HG02623 (cell line): ENCODE measurements around the gene MAP2K5.

ENCODE experiments used
- ATAC-seq: cut with Tn5 transposase; IDR thresholded peaks from one replicate; pipeline ENCODE4 v1.9.1; 2021; ENCODE audit warnings: moderate library complexity; ENCODE audit not compliant: unreplicated experiment

Gene MAP2K5

DNA sequence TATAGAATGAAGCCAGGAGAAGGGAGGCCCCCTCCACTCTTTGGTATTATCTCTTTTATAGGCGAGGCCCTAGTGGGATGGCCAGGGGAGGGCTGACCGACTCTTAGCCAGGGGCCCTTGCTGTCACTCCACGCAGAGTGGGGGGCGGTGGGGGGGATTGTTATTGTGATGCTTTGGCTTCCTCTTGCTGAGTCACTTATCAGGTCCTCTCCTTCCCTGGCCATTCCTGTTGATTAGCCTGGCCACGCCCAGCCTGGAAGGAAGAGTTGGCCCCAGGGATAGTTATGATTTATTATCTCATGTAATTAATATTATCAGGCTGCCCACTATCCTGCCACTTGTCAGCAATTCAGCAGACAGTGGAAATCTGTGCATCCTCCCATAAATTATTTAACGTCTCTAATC, 257.3 kb downstream of the MAP2K5 start:
- no peak for ATAC-seq

- no peak for ATAC-seq
Measured at GRCh38 chr15:67801142-67801541, 258.6 kb downstream of the MAP2K5 start.

DNA sequence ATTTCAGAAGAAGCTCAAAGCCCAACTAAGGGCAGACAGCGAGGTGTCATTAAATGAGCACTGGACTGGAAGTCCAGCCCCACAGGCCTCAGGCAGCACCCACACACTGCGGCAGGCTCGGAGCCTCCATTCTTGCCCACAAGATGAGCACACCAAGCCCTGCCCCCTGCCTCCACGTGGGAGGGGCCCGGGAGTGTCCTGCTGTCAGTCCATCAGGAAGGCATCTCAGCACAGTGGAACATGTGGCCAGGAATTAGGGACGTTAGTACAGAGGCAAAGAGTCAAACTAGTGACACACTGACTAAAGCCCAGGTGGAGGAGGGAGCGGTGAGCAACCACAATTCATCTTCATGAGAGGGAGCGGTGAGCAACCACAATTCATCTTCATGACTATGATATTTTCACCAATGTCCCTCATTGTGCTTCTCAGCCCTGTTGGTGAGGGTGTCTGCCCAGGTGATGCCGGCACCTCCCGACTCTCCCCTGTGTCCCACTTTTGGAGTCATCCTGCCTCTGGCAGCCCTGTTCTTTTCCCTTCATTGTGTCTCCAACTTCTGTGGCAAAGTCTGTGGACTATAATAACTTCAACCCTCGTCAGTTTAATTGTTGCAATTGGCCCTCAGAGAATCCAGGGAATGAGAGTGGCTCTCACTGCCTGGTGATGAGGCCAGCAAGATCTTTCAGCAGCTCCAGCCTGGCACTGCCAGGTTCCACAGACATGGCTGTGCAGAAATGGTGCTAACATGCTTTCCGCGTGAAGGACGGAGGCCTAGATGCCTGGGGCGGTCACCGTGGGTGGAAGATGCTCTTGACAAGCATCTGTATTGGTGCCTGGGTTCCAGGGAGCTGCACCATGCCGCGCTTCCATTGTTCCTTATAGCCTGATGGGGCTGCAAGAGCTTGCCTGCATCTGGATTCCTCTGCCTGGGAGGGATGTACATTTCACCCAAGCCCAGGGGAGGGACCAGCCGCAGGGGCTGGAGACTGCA, 259.7 kb downstream of the MAP2K5 start:
- no peak for ATAC-seq

DNA sequence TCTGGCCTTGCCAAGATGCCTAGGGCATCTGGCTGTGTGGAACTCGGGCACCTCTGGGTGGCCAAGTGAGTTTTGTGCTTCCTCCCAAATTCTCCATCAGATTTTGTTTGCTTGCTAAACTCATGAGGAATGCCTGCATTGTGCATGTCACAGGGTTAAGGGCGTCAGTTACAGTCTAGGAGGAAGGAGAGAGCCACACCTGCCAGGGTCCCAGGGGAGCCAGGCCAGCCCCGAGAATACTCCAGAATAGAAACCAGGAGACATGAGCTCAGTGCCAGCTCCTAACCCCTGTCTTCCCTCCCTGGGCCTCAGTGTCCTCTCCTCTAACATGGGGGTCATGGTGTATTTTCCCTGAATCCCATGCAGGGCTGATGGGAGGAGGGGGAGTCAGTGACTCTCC, 260.8 kb downstream of the MAP2K5 start:
- ATAC-seq = no peak

GRCh38 chr15:67803996-67804843, 261.7 kb downstream of the MAP2K5 start:
- ATAC-seq = no peak

DNA sequence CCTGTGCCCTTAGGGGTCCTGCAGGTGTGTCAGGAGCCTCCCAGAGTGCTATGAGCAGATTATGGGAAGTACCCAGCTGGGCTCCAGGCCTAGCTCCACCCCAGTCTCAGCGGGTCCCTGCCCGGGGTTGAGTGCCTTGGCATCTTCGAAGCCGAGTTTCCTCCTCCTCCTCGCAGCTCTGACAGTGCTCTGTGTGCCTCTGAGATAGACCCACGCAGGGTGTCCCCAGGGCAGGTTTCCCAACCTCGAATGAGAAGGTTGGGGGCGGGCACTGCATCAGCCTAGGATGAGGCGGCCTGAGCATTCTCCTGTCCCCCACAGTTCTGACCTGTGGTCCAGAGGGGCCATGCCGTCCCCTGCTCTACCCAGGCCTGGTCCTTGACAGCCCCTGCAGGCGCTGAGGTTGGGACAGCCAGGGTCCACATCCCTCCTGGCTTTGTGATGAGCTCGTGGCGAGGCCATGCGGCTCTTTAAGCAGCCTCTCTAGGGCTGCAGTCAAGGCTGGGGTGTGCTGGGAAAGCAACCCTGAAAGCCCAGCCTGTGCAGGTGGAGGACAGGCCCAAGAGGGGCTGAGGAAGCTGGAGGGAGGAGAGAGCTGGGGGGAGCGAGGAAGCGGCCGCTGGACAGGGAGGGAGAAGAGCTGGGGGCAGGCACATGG, 262.6 kb downstream of the MAP2K5 start:
- ATAC-seq = no peak

DNA sequence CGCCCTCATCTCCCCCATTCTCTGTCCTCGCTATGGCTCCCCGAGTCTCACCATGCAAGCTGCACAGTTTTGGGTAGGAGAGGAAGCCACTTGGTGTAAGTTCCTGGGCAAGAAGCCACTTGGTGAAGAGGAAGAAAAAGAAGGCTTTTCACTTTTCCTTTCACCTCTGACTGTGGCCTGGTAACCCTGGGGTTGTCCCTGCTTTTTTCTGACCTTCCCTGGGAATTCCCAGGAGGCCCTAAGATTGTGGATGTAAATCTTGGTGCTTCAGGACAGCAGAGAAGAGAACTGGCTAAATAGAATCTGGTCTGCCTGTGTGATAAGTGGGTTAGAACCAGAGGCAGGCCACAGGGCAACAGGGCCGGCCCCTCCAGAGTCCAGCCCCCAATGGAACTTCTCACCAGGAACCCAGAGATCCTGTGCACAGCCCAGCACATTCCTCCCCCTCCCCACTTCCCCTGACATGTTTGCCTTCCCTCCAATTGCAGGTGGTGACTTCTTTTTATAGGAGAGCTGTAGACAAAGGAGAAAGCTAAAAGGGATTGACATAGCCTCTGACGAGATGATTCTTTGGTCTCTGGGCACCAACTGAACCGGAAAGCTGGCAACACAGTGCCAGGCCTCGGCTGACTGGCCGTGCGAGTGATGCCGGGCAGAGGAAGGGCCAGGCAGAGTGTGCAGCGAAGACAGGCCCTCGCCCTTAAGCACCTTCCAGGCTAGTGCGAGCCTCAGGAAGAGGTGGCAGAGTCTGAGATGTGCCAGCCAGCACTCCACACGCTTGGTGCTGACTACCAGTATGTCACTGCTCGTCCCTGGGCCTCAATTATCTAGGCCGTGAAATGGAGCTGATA, 263.4 kb downstream of the MAP2K5 start:
- ATAC-seq = no peak

GRCh38 chr15:67806536-67806935, 264.0 kb downstream of the MAP2K5 start:
- ATAC-seq = no peak

DNA sequence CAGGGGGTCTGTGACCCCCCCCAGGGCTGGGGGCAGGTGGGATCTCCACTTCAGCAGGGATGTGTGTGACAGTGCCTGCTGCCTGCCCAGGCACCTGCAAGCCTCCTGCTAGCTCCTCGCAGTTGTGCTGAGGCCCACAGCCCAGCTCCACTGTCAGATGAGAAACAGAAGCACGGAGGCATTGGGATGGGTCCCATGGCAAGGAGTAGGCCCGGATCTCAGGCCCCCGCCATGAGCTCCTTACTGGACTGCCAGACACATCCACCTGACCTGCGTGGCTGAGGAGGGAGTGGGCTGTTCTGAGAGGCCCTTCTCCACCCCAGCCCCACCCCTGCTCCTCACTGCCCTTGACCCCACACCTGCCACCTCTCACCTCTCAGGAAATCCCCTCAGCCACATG, 264.6 kb downstream of the MAP2K5 start:
- no peak for ATAC-seq

- no peak for ATAC-seq
Measured at GRCh38 chr15:67807836-67808235, 265.3 kb downstream of the MAP2K5 start.

DNA sequence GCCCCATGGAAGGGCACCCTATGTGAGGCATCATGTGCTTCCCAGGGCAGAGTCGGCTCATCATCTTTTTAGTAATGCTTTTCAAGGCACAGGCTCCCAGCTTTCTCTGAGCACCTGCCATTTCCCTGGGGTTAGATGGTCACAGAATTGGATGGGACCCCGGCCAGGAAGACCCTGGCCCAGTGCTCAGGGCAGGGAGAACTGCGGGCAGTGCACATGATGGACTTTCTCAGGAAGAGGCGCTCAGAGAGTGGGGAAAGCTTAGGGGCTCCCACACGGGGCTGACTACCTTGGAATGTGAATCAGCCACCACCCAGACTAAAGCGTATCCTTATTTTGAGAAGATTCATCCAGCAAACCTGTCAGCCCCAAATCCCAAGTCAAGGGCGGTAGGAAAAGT, 266.3 kb downstream of the MAP2K5 start:
- no peak for ATAC-seq

GRCh38 chr15:67809441-67809840, 266.9 kb downstream of the MAP2K5 start:
- ATAC-seq = no peak

- ATAC-seq = no peak
Measured at GRCh38 chr15:67809866-67810265, 267.4 kb downstream of the MAP2K5 start.

GRCh38 chr15:67812241-67812644, 269.7 kb downstream of the MAP2K5 start:
- ATAC-seq = no peak

DNA sequence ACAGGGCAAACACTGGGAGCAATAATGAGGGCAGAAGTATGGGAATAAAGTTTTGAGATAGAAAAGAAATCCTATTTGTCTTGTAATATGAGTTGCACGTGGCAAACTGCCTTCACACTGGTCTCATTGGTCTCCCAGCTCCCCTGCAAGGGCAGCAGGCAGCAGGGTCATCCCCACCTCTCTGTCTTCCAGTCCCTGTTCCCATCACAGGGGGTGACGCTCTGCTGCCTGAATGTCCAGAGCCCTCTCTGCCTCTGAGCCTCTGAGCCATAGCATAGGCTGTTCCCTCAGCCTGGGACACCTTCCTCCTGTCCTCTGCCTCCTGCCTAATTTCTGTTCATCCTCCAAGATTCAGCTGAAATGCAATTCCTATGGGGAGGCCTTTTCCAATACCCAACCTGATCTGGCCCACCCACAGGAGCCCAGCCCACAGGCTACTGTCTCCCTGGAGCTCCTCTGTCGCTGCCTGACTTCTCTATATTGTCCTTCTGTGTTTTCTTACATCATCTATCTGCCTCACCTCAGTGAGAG, 270.7 kb downstream of the MAP2K5 start:
- no peak for ATAC-seq

DNA sequence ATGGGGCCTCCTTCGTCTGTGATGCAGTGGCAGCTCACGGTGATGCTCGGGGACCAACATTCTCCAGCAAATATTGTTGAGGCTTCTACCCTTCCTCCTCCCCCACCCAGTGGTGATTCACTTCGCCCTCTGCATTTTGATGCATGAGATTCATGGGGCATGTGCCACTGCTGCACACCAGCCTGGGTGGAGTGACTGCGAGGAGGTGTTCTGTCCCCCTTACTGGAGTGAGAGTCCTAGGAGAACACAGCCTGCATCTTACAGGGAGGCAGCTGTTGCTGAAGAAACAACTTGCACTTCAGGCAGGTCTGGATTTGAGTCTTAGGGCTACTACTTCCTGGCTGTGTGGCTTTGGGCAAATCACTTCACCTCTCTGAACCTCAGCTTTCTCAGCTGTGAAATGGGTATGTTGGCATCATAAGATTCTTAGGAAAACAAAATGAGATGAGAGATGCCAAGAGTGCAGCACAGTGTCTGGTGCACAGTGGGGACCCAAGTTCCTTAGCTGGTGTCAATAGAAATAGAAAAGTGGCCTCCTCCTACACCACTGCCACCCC, 272.6 kb downstream of the MAP2K5 start:
- ATAC-seq = no peak

DNA sequence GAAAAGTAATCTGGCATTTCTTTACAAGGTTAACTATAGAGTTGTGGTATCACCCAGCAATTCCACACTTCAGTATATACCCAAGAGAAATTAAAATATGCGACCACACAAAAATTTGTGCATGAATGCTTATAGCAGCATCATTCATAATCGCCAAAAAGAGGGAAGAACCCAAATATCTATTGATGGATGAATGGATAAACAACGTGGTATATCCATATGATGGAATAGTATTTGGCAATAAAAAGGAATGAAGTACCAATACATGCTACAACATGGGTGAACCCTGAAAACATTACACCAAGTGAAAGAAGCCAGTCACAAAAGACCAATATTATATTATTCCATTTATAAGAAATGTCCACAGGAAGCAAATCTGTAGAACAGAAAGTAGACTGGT, 274.2 kb downstream of the MAP2K5 start:
- ATAC-seq = no peak

DNA sequence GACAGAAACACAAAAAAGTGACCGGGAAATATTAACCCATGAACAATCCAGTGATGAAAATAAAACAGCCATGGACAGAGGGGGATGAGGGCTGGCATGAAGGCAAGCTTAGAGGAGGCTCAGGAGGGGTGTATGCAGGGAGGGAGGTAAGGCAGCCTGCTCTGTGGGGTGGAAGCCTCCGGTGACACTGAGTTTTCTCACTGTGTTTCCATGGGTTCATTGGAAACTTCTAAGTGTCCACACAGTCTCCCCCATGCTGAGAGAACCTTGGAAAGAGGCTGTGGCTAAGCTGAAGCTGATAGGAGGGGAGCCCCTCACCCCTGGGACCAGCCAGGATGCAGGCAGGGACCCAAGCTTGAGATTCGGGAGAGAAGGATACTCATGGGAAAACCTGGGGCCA, 276.0 kb downstream of the MAP2K5 start:
- no peak for ATAC-seq

DNA sequence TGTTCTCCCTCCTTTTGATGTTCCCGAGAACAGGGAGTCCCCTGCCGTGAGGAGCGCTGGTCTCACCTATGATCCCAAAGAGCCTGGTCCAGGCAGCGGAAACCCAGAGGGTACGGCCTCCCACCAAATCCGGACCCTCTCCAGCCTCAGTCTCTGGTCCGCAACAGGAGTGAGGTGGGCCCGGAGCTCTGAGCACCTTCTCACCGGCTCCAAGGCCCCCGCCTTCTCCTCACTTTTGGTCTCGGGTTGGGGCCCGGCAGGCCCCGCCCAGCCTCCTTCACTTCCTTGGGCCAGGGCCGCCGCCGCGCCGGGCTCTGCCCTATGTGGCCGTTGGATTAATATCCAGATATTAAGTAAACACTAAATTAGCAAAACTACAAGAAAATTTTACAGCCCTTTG, 277.1 kb downstream of the MAP2K5 start:
- ATAC-seq = no peak
